Peyer's patch (tissue), 4 donors: ENCODE data around the gene NFYC. TPM values are rescaled to one million over a fixed set of nuclear protein-coding genes. Genes with fewer than 3 reads are reported as not detected.

ENCODE experiments used
- DNase-seq, 3 donors: peaks; one replicate each; pipeline ENCODE4 v3.0.0-alpha.2; 2017 to 2019
- H3K27ac ChIP-seq, 4 donors: fragments of 200-600 bp; sonication (generic); one replicate each; pipeline ENCODE4 v1.5.1; 2016 to 2019
- H3K27me3 ChIP-seq, 2 donors: fragments of 200-600 bp; sonication (generic); one replicate each; pipeline ENCODE4 v1.5.1; 2019
- H3K36me3 ChIP-seq, 3 donors: fragments of 200-600 bp; sonication (generic); one replicate each; pipeline ENCODE4 v1.5.1; 2016 to 2019
- H3K4me1 ChIP-seq, 4 donors: fragments of 200-600 bp; sonication (generic); one replicate each; pipeline ENCODE4 v1.5.1; 2016 to 2019
- H3K4me3 ChIP-seq, 4 donors: fragments of 200-600 bp; sonication (generic); 1 replicate in 3 of 4; 2 replicates in 1 of 4; pipeline ENCODE4 v1.5.1; 2016 to 2019; ENCODE audit warnings: mild to moderate bottlenecking in 1 of 4
- H3K9me3 ChIP-seq, 4 donors: fragments of 200-600 bp; sonication (generic); one replicate each; pipeline ENCODE4 v1.5.1; 2016 to 2019; ENCODE audit warnings: mild to moderate bottlenecking in 1 of 4
- POLR2A ChIP-seq, 2 donors: fragments of 450-650 bp; IDR thresholded peaks; one replicate each; pipeline ENCODE4 v1.5.1; 2017; ENCODE audit warnings: antibody characterized with exemption in 2 of 2, mild to moderate bottlenecking in 2 of 2, moderate library complexity in 2 of 2
- total RNA-seq, 4 donors: library from RNA; depleted of rRNA; stranded (reverse); fragments of >200 nt; gene quantifications; one replicate each; pipeline ENCODE4 v1.1.0, GENCODE V29; 2016
- TF ChIP-seq, protein P1 (sequence below), 6 experiments: fragments of 450-650 bp in 4 of 6; fragments of 200-600 bp in 2 of 6; sonication (generic) in 1 of 6; IDR thresholded peaks; one replicate each; pipeline ENCODE4 v1.5.1; 2017 to 2019; ENCODE audit warnings: antibody characterized with exemption in 6 of 6, mild to moderate bottlenecking in 3 of 6, moderate library complexity in 1 of 6

NFYC gene
- total RNA-seq, 4 donors from 2014 or later: 53.1 to 122 (median 65.0) TPM

DNA sequence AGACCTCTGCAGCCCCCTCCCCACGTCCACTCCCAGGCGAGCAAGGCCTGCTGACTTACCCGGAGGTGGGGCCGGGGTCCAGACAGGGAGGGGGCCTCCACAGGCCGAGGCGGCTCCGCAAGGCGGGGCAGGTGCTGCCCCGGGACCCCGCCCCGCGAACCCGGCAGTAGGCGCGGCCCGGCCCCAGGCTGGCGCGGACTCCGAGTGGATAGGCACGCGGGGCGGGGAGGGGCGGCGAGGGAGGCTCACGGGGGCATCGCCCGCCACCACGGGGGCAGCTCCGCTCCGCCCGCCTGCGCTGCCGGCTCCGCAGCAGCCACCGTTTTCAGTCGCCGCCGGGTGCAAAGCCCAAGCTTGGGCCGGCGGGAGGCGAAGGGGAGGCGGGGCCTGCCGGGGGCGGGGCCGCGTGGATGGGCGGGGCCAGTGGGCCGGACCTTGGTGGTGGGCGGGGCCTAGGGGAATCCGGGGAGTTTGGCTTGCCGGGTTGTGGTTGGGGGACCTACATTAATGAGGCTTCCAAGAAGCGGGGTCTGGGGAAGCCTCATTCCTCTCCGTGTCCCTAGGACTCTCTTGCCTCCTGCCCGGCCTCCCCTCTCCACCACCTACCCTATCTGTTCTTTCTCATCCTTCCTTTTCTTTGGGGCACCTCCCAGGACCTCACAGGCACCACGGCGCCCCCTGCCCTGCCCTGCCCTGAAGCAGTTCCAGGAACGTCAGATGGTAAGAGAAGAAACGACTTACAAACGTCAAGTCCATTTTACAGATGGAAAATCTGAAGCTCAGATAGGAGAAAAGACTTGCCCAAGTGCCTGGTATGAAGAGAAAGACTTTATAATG is 26.0 kb upstream of the NFYC start, which contains the start of gene RIMS3:
Gene RIMS3, minus strand, starts transcription at position 348 of the 837 bp plus-strand sequence. CDS start 23,757 bp downstream, outside the sequence.
- DNase-seq: peak; percentile 76 to 92 (median 90)
- H3K9me3 ChIP-seq: no peaks in the 10 kb centered on the region
- H3K27me3 ChIP-seq: no peaks in the 10 kb centered on the region
- peak within 1 kb of the TSS; percentile 55 to 80 (median 70) for H3K4me3 ChIP-seq
- peaks cover 0 to 26% (median 7%) of the 10 kb centered on the region in 4 donors for H3K4me1 ChIP-seq
- no peaks in the 10 kb centered on the region for H3K36me3 ChIP-seq
- TF ChIP-seq, protein P1, sequence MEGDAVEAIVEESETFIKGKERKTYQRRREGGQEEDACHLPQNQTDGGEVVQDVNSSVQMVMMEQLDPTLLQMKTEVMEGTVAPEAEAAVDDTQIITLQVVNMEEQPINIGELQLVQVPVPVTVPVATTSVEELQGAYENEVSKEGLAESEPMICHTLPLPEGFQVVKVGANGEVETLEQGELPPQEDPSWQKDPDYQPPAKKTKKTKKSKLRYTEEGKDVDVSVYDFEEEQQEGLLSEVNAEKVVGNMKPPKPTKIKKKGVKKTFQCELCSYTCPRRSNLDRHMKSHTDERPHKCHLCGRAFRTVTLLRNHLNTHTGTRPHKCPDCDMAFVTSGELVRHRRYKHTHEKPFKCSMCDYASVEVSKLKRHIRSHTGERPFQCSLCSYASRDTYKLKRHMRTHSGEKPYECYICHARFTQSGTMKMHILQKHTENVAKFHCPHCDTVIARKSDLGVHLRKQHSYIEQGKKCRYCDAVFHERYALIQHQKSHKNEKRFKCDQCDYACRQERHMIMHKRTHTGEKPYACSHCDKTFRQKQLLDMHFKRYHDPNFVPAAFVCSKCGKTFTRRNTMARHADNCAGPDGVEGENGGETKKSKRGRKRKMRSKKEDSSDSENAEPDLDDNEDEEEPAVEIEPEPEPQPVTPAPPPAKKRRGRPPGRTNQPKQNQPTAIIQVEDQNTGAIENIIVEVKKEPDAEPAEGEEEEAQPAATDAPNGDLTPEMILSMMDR (IDR thresholded peaks at IDR 0.05): no peak
- no peak for TF ChIP-seq POLR2A (IDR thresholded peaks at IDR 0.05)
- H3K27ac ChIP-seq: peak within 1 kb of the TSS in 3 of 4 donors; percentile 31 to 63 (median 36)

DNA sequence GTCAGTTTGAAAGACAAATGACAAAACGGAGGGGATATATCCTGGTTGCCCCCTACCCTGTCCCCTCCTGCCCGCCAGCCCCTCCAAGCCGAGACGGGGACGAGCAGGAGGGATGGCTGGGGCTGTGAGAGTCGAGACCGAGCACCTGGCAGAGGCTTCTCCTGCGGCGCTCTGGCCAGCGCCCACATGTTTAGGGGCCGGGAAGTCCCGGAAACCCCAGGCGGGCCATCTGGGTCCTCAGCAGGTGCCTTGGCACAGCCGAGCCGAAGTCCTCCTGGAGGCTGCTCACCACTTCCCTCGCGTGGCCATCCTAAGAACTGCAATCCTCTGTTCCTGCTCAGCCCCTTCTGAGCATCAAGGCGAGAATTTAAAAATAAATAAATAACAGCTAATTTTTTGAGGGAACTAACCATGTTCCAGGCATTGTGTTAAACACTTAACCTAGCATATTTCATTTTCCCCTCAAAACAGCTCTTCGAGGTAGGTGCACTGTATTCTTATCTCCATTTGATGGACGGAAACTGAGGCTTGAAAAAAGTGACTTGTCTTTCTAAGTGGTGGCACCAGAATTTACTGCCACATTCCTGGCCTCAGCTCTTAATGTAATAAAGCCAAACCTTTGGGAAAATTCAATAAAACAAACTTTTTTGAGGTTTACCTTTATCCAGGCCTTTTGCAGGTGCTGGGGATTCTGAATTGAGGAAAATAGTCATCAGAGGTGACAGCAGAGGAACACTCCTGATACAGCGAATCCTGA is 22.6 kb upstream of the NFYC start:
- no peak overlapping the region for H3K27ac ChIP-seq
- peaks cover 0 to 22% (median 7%) of the 10 kb centered on the region in 4 donors for H3K4me1 ChIP-seq
- H3K36me3 ChIP-seq: no peaks in the 10 kb centered on the region
- peak overlapping the region in 3 of 4 donors; percentile 18 to 40 (median 33) for H3K4me3 ChIP-seq
- TF ChIP-seq POLR2A (IDR thresholded peaks at IDR 0.05): no peak
- TF ChIP-seq, protein P1 (IDR thresholded peaks at IDR 0.05): peak; percentile 87 to 97 (median 92)
- no peaks in the 10 kb centered on the region for H3K27me3 ChIP-seq
- peak; percentile 80 to 95 (median 88) for DNase-seq
- H3K9me3 ChIP-seq: no peaks in the 10 kb centered on the region

DNA sequence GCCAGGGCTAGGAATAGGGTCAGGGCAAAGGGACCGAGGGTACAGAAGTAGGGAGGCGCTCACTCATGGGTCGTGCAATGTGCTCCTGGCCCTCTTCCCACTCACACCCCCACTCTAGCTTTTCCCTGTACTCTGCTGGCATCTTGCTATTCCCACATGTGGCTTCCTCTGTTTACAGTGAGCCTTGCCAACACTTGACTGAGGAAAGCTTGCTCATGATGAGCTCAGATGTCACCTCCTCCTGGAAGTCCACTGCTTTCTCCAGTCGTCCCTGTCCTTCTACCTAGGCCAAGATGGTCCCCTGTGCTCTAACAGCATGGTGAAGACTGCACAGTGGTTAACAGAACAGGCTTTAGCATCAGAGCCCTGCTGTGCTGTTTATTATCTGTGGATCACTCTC is 18.1 kb upstream of the NFYC start:
- Histone ChIP-seq H3K4me1 (peaks cover 0 to 7% (median 0%) of the 10 kb centered on the region in 4 donors), H3K27ac (no peak overlapping the region), H3K4me3 (no peak overlapping the region), H3K36me3 (no peaks in the 10 kb centered on the region), H3K27me3 (no peaks in the 10 kb centered on the region), H3K9me3 (no peaks in the 10 kb centered on the region)
- TF ChIP-seq, protein P1 (IDR thresholded peaks at IDR 0.05): no peak
- TF ChIP-seq POLR2A (IDR thresholded peaks at IDR 0.05): no peak
- DNase-seq: peak in 1 of 3 donors; percentile 11

DNA sequence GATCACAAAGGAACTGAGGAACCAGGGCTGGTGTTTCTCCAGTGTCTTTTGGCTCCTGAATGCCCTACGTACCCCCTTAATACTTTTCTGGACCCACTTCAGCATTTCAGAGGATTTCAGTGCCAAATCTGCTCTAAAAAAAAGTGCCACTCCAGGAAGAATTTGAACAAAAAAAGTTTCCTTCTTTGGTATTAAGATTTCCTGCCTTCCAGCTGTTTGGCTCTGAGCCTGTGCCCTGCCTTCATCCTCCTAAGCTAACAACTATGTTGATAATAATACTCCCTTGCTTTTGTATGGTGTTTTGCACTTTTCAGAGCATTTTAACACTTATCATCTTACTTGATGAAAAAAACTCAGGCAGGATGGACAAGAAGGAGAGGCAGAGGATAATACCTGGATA is 15.0 kb upstream of the NFYC start:
- Histone ChIP-seq H3K27me3 (no peaks in the 10 kb centered on the region), H3K9me3 (no peaks in the 10 kb centered on the region), H3K4me1 (no peaks in the 10 kb centered on the region), H3K36me3 (no peaks in the 10 kb centered on the region), H3K4me3 (no peak overlapping the region), H3K27ac (no peak overlapping the region)
- no peak for DNase-seq
- TF ChIP-seq, protein P1 (IDR thresholded peaks at IDR 0.05): no peak
- TF ChIP-seq POLR2A (IDR thresholded peaks at IDR 0.05): no peak

DNA sequence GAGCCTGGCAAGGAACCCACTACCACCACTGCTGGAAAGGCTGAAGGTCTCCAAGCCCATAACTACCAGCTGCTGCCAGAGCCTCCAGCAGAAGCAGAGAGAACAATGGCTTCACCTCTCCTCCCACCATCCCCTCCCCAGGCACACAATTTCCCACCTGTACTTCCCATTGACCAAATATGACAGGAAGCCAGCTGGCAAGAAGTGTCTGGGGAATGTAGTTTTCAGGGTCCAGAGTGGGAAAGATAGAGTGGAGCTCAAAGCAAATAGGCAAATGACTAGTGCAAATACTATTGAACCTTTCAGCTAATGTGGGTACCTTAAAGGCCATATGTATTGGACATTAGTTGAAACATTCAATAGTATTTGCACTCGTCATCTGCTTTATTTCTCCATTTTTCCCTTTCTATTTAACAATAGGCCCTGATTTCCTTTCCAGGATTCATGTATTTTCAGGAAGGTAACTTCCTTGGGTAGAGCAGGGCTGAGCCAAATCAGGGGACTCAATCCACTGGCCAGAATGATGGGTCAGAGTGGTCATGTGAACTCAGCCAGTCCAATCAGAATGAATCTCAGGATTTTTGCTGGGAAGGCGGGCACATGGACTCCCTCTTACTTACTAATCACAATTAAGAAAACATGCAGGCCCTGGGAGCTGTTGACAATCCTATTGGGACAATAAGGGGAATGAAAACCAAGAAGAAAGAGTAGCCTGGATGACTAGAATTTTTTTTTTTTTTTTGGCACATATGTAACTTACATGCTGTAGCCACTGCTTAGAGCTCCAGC is 12.1 kb upstream of the NFYC start:
- H3K9me3 ChIP-seq: no peaks in the 10 kb centered on the region
- no peaks in the 10 kb centered on the region for H3K27me3 ChIP-seq
- no peak overlapping the region for H3K4me3 ChIP-seq
- H3K27ac ChIP-seq: no peak overlapping the region
- no peaks in the 10 kb centered on the region for H3K4me1 ChIP-seq
- DNase-seq: no peak
- no peak for TF ChIP-seq POLR2A (IDR thresholded peaks at IDR 0.05)
- TF ChIP-seq, protein P1 (IDR thresholded peaks at IDR 0.05): no peak
- no peaks in the 10 kb centered on the region for H3K36me3 ChIP-seq
